GM19035 (cell line): ENCODE results near the gene PIP4P1.
A peak's percentile ranks its signal among the peaks of the same experiment; 100 is the strongest.
"Not testable (repeated sequence)": the region's sequence is repeated elsewhere in the genome, so short reads cannot be mapped to it uniquely, and the experiment has no call there.

Experiments
- ATAC-seq: cut with Tn5 transposase; IDR thresholded peaks from one replicate; pipeline ENCODE4 v1.9.1; 2021; ENCODE audit not compliant: unreplicated experiment

Gene PIP4P1

DNA sequence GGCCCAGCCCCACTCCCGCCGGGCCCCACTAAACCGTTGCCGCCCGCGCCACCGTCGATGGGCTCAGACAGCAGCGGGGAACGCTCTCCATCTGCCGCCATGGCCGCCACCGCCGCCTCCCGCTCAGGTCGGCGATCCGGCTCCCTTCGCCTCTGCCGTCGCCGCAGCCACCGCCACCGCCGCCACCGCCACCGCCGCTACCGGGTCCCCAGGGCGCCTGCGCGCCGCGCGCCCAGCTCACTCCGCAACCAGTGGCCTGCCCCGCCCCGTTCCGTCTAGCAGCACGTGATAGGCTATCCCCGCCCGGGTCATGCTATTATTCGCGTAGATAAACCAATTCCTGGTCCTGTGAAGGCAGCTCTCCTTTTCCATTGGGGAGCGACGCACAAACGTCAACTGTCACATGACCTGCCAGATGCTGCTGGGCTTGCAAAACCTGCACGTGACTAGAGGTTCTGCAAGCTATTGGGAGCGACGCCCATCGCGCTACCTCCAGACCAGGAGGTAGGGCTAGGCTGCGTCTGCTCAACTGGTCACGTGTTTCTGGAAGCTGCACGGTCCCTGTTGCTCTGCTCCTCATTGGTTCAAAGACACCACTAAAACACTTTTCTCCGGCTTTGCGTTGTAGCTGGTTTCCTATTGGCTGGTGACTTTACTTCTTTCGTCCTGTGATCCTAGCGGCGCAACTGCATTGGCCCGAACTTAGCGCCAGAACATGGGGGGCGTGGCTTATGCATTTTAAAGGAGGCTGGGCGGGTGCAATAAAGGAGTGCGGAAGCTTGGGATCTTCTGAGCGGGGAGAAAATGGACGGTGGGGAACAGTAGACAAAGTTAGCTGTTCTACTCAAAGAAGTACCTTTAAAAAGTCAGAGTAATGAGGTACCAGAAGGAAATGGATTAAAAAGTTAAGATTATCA is at the start of gene PIP4P1:
Gene PIP4P1, minus strand, starts transcription at position 210 of the 917 bp plus-strand sequence. Its CDS starts 109 bp downstream, at position 101.
- ATAC-seq, result peak; percentile 93

DNA sequence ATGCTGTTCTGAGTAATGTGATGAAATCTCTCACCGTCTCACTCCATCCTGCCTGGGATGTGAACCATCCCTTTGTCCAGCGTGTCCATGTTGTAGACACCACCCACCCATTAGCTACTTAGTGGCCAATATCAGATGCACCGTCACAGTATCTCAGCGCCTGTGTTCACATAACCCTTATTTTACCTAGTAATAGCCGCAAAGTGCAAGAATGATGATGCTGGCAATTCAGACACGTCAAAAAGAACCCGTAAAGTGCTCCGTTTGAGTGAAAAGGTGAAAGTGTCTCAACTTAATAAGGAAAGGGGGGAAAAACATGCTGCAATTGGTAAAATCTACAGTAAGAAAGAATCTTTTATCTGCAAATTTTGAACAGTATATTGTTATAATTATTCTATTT is 47.1 kb upstream of the PIP4P1 start:
- no peak for ATAC-seq

DNA sequence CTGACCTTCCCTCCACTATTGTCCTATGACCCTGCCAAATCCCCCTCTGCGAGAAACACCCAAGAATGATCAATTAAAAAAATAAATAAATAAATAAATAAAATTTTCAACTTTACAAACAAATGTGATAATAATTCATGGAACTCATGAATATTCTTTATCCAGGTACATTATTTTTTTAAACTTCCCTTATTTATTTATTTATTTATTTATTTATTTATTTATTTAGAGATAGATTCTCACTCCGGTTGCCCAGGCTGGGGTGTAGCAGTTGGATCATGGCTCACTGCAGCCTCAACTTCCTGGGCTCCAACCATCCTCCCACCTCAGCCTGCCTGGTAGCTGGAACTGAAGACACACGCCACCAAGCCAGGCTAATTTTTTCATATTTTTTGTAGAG is 46.3 kb upstream of the PIP4P1 start:
- ATAC-seq, result not testable (repeated sequence)

DNA sequence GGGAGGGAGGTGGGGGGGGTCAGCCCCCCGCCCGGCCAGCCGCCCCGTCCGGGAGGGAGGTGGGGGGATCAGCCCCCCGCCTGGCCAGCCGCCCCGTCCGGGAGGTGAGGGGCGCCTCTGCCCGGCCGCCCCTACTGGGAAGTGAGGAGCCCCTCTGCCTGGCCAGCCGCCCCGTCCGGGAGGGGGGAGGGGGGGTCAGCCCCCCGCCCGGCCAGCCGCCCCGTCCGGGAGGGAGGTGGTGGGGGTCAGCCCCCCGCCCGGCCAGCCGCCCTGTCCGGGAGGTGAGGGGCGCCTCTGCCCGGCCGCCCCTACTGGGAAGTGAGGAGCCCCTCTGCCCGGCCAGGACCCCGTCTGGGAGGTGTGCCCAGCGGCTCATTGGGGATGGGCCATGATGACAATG is 45.5 kb upstream of the PIP4P1 start:
- not testable (repeated sequence) for ATAC-seq

DNA sequence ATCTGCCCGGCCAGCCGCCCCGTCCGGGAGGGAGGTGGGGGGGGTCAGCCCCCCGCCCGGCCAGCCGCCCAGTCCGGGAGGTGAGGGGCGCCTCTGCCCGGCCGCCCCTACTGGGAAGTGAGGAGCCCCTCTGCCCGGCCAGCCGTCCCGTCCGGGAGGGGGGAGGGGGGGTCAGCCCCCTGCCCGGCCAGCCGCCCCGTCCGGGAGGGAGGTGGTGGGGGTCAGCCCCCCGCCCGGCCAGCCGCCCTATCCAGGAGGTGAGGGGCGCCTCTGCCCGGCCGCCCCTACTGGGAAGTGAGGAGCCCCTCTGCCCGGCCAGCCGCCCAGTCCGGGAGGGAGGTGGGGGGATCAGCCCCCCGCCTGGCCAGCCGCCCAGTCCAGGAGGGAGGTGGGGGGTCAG is 45.0 kb upstream of the PIP4P1 start:
- ATAC-seq, result not testable (repeated sequence)

DNA sequence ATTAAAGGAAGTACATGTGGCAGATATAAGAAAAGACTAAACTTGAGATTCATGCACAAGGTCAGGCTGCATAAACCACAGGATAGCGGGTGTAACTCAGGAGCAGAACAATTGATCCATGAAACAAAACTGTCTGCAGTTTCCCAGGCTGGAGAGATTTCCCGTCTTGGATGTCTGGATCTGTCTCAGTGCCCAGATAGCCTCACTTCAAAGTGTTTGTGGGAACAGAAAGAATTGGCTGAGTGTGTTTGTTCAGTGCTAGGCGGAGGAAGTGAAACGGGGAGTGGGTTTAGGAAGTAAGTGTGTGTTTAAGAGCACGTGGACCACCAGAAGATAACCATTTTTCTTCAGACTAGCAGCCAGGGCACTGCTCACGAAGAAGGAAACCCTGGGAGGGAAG is 42.7 kb upstream of the PIP4P1 start:
- ATAC-seq, result no peak

DNA sequence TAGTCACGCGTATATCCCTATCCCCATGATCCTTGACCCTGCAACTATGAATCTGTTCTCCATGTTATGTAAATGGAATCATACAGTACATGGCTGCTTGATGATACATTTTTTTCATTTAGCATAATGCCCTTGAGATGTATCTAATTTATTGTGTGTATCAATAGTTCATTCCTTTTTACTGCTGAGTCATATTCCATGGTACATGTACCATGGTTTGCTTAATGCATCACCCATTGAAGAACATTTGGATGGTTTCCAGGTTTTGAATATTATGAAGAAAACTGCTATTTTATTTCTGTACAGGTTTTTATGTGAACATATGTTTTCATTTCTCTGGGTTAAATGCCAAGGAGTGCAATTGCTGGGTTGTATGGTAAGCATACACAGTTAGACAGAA is 40.1 kb upstream of the PIP4P1 start:
- no peak for ATAC-seq

DNA sequence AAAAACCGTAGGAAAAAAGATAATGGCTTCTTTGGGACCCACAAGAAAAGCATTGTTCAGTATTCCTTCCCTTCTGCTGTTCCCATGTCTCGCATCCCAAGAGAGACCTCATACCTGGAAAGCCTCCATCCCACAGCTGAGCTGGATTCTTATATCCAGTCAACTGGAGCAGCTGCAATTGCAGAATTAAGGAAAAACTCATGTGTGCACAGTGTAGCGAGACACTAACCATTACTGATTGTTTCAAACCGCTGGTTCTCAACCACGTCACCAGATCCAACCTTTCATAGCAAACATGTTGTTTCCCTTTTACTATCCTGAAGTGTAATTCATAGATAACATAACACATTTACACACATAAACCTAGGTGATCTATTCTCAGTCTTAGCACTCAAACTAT is 38.6 kb upstream of the PIP4P1 start:
- no peak for ATAC-seq

DNA sequence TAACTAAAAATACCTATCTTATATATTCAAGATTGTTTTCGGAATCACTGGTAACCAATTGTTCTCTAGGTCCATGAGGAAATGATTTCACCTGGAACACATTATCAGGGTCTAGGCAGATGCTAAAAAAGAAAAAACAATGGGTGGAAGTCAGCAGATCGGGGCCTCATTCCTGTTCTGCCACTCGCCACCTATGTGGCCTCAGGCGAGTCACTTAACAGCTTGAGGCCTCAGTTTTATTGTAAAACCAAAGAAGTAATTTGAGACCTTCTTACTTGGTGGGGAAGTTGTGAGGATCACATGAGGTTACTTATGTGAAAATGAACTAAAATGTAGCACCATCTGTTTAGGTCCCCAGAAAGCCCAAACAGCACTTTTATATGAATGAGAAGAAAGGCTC is 37.9 kb upstream of the PIP4P1 start:
- ATAC-seq, result no peak

DNA sequence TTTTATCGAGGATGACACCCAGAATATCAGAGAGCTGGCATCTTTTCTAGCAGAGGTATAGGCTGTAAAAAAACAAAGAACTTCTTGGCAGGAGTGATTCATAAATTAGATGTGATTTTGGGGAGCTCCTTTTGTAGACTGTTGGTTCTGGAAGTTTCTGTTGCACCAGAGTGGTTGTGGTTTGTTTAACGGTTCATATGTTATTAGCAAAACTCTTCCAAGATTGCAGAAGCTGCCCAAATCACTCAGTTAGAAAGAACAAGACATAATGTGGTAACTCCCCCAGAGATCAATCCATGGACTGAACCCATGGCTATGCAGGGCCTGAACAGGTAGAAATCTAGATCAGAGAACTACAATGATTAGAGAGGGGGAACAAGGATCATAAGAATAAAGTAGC is 37.4 kb upstream of the PIP4P1 start:
- no peak for ATAC-seq

DNA sequence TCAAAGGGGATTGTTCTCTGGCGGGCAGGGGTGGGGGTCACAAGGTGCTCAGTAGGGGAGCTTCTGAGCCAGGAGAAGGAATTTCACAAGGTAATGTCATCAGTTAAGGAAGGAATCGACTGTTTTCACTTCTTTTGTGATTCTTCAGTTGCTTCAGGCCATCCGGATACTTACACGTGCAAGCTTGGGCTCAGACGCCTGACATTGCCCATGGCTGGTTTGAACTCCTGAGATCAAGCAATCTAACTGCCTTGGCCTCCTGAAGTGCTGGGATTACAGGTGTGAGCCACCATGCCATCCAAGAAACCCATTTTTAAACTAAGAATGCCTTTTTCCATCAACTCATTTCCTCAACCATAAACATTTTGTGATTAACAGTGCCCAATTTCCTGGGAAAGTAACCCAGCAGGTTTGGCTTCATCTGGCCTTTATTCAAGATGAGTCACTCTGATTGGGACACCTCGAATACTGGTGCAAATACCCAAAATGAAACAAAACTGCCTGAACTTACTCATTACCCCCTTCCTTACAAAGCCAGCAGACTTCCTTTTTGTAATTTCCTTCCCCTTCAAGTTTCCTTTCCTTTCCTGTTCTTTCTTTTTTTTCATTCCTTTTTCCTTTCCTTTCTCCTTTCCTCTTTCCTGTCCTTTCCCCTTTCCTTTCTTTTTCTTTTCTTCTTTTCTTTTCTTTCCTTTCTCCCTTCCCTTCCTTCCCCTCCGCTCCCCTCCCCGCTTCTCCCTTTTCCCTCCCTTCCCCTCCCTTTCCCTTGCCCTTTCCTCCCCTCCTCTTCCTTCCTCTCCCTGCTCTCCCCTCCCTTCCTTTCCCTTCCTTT is 33.9 kb upstream of the PIP4P1 start:
- ATAC-seq, result no peak

DNA sequence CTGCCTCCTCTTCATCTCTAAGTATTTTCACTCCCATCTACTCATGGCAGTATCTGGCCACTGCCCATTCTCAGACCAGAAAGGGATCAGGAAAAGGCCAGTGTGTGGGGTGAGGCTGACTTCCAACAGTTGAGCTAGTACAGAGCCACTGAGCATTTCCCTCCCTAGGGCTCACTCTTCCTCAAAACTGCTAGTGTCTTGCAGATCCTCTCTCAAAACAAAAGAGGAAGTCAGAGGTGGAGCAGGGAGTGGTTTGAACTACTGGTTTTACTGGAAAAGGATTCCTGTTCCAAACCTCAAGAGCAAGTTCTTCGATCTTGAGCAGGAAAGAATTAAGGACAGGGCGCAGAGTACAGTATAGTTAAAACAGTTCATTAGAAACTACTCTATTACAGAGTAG is 32.4 kb upstream of the PIP4P1 start:
- no peak for ATAC-seq

DNA sequence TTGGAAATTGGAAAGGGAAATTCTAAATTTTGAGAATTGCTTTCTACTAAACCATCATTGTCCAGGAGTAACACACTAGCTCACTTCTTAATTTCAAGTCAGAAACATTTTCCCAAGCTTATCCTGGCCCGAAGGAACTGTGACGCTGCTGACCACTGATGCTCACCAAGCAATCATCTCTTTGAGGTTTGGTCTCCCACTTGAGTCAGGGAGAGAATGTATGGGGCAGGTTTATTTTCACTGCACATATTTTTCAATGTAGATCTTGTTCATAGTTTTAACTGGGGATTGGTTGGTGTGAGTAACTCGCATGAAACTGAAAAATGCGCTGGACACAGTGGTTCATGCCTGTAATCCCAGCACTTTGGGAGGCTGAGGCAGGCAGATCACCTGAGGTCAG is 31.3 kb upstream of the PIP4P1 start:
- no peak for ATAC-seq

DNA sequence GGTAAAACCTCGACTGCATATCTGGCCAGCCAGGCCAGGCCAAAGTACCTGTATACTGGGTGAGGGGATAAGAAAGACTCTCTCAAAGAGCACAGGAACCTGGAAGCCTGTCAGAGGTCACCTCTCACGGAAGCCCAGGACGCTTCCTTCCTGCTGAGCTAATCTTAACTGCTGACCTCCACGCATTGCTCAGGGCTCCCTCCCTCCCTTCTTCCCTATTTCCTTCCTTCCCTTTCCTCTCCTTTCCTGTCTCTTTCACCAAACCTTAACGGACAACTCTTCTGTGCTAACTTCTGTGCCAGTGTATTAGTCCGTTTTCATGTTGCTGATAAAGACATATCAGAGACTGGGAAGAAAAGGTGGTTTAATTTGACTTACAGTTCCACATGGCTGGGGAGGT is 29.3 kb upstream of the PIP4P1 start:
- no peak for ATAC-seq

DNA sequence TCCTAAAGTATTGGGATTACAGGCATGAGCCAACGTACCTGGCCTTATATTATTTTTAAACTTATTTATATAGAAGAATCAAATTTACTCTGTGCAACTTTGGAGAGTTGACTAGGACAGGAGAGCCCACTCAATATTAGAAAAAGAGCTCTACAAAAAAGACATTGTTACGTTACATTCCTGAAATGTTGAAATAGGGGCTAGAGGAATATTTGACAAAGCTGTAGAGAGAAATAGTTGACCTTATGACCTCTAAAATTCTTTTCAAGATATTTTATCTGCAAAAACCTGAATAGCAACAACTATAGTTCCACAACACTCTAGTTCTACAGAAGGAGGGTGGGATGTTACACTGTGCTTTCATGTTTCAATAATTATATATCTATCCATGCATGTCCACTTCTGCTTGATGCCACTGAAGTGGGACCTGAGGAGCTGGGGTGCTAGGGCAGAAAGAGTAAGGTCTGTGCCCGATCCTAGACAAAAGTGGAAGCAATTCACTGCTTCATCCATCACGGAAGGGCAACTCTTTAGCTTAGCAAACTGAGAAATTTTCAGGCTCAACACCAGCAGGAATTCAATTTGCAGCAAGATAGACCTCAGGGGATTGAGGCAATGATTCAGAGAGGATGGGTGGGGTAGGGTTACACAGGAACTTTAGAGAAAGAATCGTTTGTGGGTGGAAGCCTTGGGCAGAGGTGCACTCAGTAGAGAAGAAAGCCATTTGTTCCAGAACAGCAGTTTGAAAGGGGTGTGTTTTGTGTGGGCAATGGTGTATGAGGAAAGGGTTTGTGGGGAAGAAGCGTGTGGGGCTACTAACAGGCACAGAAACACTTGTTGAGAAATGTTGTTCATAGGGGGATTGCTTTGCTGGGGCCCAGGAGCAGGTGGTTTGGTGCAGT is 28.1 kb upstream of the PIP4P1 start:
- no peak for ATAC-seq

DNA sequence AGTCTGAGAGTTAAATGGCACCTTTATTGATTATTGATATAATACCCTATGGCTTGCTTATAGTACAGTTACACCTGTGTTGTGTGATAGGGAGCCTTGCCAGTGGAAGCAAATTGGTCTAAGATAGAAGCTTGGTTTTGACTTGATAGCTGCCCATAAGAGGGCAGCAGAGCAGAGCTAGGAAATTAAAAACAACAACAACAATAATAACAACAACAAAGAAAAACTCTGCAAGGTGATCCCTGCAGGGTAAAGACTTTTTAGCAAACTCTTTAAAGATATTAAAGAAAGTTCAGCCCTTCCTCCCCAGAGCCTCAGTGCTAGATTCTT is 26.1 kb upstream of the PIP4P1 start:
- no peak for ATAC-seq

DNA sequence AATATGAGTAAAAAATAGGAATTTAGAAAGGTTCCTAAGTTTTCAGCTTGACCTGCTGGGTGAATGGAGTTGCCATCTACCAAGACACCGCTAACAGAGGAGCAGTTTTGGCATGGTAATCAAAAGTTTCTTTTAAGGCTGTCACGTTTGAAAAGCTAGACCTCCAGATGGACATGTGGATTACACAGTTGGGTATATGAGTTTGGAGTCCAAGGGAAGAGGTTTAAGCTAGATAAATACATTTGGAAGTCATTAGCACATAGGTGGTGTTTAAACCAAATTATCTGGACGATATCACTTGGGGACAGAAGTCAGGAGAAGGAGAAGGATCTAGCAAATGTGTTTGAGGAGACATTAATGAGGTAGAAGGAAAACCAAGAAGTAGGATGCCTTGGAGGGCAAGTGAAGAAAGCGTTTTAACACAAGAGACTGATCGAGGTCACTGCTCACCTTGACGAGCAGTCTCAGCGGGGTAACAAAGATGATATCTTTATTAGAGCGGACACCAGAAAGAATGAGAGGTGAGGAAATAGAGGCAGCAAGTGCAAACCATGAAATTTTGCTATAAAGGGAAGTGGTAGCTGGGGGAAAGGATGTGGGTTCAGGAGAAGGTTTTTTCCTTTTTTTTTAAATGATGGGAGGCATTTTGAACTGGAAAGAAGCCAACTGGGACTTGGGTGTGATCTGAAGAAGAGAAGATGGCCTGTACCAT is 25.6 kb upstream of the PIP4P1 start:
- ATAC-seq, result no peak

DNA sequence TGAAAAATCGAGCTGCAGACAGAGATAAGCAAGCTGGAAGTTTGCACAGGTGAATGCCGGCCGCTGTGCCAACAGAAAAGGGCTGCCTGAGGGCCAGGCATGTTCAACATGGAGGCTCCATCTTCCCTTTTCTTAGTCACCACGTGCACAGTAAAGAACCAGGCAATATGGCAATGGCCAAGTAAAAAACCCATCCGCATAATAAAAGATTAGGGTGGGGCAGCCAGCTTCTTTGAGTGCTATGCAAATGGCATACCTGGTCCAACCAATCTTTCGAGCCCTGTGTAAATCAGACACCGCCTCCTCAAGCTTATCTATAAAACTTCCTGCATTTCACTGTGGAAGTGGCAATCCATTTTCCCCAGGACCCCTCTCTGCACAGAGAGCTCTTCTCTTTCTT is 24.7 kb upstream of the PIP4P1 start:
- no peak for ATAC-seq

DNA sequence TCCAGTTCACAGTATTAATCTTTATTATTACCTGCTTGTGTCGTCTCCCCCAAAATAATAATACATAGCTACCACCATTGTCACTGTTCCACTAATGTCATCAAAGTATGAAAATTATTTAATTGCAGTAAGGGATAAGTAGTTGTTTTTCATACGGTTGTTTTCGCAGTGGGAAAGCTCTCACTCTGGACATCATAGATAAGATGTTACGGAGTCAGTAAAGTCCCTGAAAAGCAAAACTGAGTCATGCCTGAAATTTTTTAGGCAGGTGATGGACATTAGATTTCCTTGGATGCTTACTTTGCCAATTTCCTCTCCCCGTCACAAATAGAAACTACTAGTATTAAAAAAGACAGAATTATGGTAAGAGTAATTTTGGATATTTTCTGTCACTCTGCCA is 21.1 kb upstream of the PIP4P1 start:
- no peak for ATAC-seq

DNA sequence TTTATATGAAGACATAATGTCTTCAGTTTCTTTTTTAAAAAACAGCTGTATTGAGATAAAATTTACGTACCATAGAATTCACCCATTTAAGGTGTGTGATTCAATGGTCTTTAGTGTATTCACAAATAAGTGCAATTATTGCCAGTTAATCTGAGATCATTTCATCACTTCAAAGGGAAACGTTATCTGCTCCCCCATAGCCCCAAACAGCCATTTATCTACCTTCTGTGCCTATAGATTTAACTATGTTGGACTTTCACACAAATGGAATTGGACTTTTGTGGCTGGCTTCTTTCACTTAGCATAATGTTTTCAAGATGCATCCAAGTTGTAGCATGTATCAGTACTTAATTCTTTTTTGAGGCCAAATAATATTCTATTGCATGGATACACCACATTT is 17.7 kb upstream of the PIP4P1 start:
- ATAC-seq, result no peak
